Neural cell (in vitro differentiated cells): Measurements from ENCODE around the gene FOXK2. TPM values are rescaled to one million over a fixed set of nuclear protein-coding genes. Genes with fewer than 3 reads are reported as not detected.

Source experiments
- H2AFZ ChIP-seq: fragments of 200-600, 300-800 bp; sonication (generic), shearing (Covaris generic); 2 replicates; pipeline ENCODE4 v1.6.0; 2014; ENCODE audit warnings: low read depth, mild to moderate bottlenecking, antibody characterized with exemption, low read length, moderate library complexity
- H3F3A ChIP-seq: fragments of 200-600 bp; shearing (Covaris generic); 2 replicates; pipeline ENCODE4 v1.6.1; 2016; ENCODE audit warnings: mild to moderate bottlenecking, moderate library complexity, mixed read lengths, antibody characterized with exemption, low read length; ENCODE audit not compliant: insufficient read depth, poor library complexity, severe bottlenecking
- H3K27ac ChIP-seq: fragments of 200-600, 300-800 bp; sonication (generic), shearing (Covaris generic); 2 replicates; pipeline ENCODE4 v1.5.1; 2014; ENCODE audit warnings: mild to moderate bottlenecking, low read length, moderate library complexity
- H3K27me3 ChIP-seq: fragments of 300-800, 200-600 bp; sonication (generic), shearing (Covaris generic); 2 replicates; pipeline ENCODE4 v1.6.0; 2014; ENCODE audit warnings: mild to moderate bottlenecking, low read depth, low read length, moderate library complexity; ENCODE audit not compliant: insufficient read depth
- H3K36me3 ChIP-seq: fragments of 300-800, 200-600 bp; sonication (generic), shearing (Covaris generic); 2 replicates; pipeline ENCODE4 v1.5.1; 2014; ENCODE audit warnings: mild to moderate bottlenecking, antibody characterized with exemption, low read length, moderate library complexity; ENCODE audit not compliant: insufficient read depth
- H3K4me2 ChIP-seq: fragments of 300-800, 200-600 bp; sonication (generic), shearing (Covaris generic); 2 replicates; pipeline ENCODE4 v1.6.0; 2014; ENCODE audit warnings: mild to moderate bottlenecking, low read length
- H3K4me3 ChIP-seq: fragments of 300-800, 200-600 bp; sonication (generic), shearing (Covaris generic); 2 replicates; pipeline ENCODE4 v1.5.1; 2014; ENCODE audit warnings: mild to moderate bottlenecking, low read length, moderate library complexity
- H3K79me2 ChIP-seq: fragments of 200-600 bp; shearing (Covaris generic); replicated peaks from 2 replicates; pipeline ENCODE4 v1.6.0; 2014; ENCODE audit warnings: mild to moderate bottlenecking, low read length, moderate library complexity; ENCODE audit not compliant: insufficient read depth
- H3K9ac ChIP-seq: fragments of 300-800, 200-600 bp; sonication (generic), shearing (Covaris generic); 2 replicates; pipeline ENCODE4 v1.6.1; 2016; ENCODE audit warnings: mild to moderate bottlenecking, low read length, mixed read lengths
- H3K9me2 ChIP-seq: fragments of 200-600 bp; shearing (Covaris generic); 2 replicates; pipeline ENCODE4 v1.6.1; 2016; ENCODE audit warnings: mild to moderate bottlenecking, low read length, mixed read lengths; ENCODE audit not compliant: insufficient read depth
- H3K9me3 ChIP-seq: fragments of 200-600, 300-800 bp; sonication (generic), shearing (Covaris generic); 2 replicates; pipeline ENCODE4 v1.6.1; 2016; ENCODE audit warnings: mild to moderate bottlenecking, mixed run types, low read length, moderate library complexity, mixed read lengths
- H4K20me1 ChIP-seq: fragments of 200-600 bp; shearing (Covaris generic); 2 replicates; pipeline ENCODE4 v1.6.1; 2016; ENCODE audit warnings: mild to moderate bottlenecking, mixed run types; ENCODE audit not compliant: insufficient read depth
- EP300 ChIP-seq: fragments of 450-650 bp; conservative IDR thresholded peaks from 2 replicates; pipeline ENCODE4 v1.6.1; 2014; ENCODE audit warnings: antibody characterized with exemption, mild to moderate bottlenecking, moderate library complexity; ENCODE audit not compliant: poor library complexity, severe bottlenecking
- EZH2 ChIP-seq: fragments of 200-600, 300-800 bp; shearing (Covaris generic), sonication (generic); IDR thresholded peaks from 2 replicates; pipeline ENCODE4 v1.6.1; 2014; ENCODE audit warnings: antibody characterized with exemption, low read length, borderline replicate concordance, mild to moderate bottlenecking; ENCODE audit not compliant: insufficient read depth, poor library complexity, severe bottlenecking
- MXI1 ChIP-seq: fragments of 450-650 bp; conservative IDR thresholded peaks from 2 replicates; pipeline ENCODE4 v1.6.1; 2014; ENCODE audit warnings: antibody characterized with exemption, mild to moderate bottlenecking; ENCODE audit not compliant: poor library complexity, severe bottlenecking
- POLR2AphosphoS5 ChIP-seq: IDR thresholded peaks from 2 replicates; pipeline ENCODE4 v1.6.1; 2012
- RAD21 ChIP-seq: fragments of 450-650 bp; conservative IDR thresholded peaks from 2 replicates; pipeline ENCODE4 v1.6.1; 2014; ENCODE audit warnings: antibody characterized with exemption, mild to moderate bottlenecking, moderate library complexity
- SMC3 ChIP-seq: fragments of 450-650 bp; conservative IDR thresholded peaks from 2 replicates; pipeline ENCODE4 v1.6.1; 2014; ENCODE audit warnings: antibody characterized with exemption, mild to moderate bottlenecking, moderate library complexity; ENCODE audit not compliant: poor library complexity
- TAF1 ChIP-seq: IDR thresholded peaks from 2 replicates; pipeline ENCODE4 v1.6.1; 2012; ENCODE audit warnings: low read depth
- polyA plus RNA-seq: library from polyadenylated mRNA; depleted of rRNA; stranded (reverse); fragments of >200 nt; gene quantifications from 2 replicates; pipeline ENCODE4 v1.2.3, GENCODE V29; 2014
- TF ChIP-seq, protein P1 (sequence below): fragments of 450-650 bp; IDR thresholded peaks from 2 replicates; pipeline ENCODE4 v1.5.1; 2014; ENCODE audit warnings: antibody characterized with exemption, mild to moderate bottlenecking, moderate library complexity; ENCODE audit not compliant: poor library complexity, severe bottlenecking
- TF ChIP-seq, protein P2 (sequence below): IDR thresholded peaks from 2 replicates; pipeline ENCODE4 v1.6.1; 2012; ENCODE audit warnings: borderline replicate concordance

Gene FOXK2
- polyA plus RNA-seq, 1 donor from 2014 or later = 24.4 TPM

DNA sequence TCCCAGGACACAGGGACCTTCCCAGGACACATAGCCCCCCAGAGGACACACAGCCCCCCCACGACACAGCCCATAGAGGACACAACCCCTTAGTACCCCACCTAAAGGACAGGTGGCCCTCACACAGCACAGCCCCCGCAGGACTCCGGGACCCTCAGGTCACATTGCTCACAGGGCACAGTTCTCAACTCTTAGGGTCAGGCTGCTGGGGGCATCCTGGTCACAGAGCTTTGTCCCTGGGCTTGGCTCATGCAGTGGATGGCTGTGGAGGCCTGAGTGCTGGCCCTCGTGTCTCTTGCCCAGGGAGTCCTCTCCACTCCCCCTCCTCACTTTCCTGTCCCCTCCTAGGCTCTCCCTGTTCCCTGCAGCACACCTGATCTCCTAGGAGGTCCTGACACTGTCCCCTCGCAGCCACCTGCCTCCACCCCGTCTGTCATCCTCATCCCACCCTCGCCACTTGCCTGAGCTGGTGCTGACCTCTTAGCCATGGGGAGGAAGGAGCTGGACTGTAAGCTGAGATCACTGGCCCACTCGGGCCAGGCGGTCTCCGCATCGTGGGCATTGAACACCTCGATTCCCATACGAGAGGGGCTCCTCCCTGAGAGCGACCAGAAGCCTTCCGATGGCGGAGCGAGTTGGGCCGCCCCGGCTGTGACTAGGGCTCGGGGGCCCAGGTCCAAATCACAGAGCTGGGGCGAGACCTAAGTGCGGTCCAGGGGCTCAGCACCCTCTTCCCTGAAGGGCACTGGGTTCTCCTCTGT is 130.1 kb downstream of the FOXK2 start:
- H3K36me3 ChIP-seq = no peaks in the 10 kb centered on the region
- H3K27ac ChIP-seq = no peak overlapping the region
- no peaks in the 10 kb centered on the region for H3K27me3 ChIP-seq
- no peak overlapping the region for H2AFZ ChIP-seq
- no peak overlapping the region for H3K9ac ChIP-seq
- TF ChIP-seq, protein P1, sequence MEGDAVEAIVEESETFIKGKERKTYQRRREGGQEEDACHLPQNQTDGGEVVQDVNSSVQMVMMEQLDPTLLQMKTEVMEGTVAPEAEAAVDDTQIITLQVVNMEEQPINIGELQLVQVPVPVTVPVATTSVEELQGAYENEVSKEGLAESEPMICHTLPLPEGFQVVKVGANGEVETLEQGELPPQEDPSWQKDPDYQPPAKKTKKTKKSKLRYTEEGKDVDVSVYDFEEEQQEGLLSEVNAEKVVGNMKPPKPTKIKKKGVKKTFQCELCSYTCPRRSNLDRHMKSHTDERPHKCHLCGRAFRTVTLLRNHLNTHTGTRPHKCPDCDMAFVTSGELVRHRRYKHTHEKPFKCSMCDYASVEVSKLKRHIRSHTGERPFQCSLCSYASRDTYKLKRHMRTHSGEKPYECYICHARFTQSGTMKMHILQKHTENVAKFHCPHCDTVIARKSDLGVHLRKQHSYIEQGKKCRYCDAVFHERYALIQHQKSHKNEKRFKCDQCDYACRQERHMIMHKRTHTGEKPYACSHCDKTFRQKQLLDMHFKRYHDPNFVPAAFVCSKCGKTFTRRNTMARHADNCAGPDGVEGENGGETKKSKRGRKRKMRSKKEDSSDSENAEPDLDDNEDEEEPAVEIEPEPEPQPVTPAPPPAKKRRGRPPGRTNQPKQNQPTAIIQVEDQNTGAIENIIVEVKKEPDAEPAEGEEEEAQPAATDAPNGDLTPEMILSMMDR = no peak
- no peak for TF ChIP-seq TAF1
- peak overlapping the region; percentile 63 for H3K4me3 ChIP-seq
- H4K20me1 ChIP-seq = peaks cover 4% of the 10 kb centered on the region
- no peaks in the 10 kb centered on the region for H3K9me2 ChIP-seq
- peaks cover 29% of the 10 kb centered on the region for H3K79me2 ChIP-seq
- no peaks in the 10 kb centered on the region for H3F3A ChIP-seq
- no peak overlapping the region for H3K4me2 ChIP-seq
- H3K9me3 ChIP-seq = no peaks in the 10 kb centered on the region

DNA sequence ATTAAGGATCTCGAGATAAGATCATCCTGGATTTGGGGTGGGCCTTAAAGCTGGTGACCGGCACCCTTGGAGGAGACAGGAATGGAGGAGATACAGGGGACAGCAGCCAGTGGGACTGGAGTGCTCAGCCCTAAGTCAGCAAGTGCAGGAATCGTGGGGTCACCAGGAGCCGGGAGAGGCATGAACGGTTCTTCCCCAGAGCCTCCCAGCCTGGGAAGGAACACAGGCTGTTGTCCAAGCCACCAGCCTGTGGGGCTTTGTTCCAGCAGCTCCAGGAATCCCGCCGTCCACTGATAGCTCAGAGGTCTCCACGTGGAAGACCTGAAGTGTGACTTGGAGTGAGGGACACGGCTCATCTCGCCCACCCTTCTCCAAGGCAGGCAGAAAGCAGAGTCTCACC is 131.2 kb downstream of the FOXK2 start:
- Histone ChIP-seq H3F3A (no peaks in the 10 kb centered on the region), H3K27ac (no peak overlapping the region), H3K9me3 (no peaks in the 10 kb centered on the region), H2AFZ (no peak overlapping the region), H3K79me2 (peaks cover 21% of the 10 kb centered on the region), H3K36me3 (no peaks in the 10 kb centered on the region), H3K4me3 (no peak overlapping the region), H3K27me3 (no peaks in the 10 kb centered on the region), H3K4me2 (no peak overlapping the region), H4K20me1 (peaks cover 4% of the 10 kb centered on the region), H3K9me2 (no peaks in the 10 kb centered on the region), H3K9ac (no peak overlapping the region)
- TF ChIP-seq, protein P1 = no peak
- TF ChIP-seq EP300 (no peak), TAF1 (no peak), POLR2AphosphoS5 (no peak), MXI1 (no peak)

DNA sequence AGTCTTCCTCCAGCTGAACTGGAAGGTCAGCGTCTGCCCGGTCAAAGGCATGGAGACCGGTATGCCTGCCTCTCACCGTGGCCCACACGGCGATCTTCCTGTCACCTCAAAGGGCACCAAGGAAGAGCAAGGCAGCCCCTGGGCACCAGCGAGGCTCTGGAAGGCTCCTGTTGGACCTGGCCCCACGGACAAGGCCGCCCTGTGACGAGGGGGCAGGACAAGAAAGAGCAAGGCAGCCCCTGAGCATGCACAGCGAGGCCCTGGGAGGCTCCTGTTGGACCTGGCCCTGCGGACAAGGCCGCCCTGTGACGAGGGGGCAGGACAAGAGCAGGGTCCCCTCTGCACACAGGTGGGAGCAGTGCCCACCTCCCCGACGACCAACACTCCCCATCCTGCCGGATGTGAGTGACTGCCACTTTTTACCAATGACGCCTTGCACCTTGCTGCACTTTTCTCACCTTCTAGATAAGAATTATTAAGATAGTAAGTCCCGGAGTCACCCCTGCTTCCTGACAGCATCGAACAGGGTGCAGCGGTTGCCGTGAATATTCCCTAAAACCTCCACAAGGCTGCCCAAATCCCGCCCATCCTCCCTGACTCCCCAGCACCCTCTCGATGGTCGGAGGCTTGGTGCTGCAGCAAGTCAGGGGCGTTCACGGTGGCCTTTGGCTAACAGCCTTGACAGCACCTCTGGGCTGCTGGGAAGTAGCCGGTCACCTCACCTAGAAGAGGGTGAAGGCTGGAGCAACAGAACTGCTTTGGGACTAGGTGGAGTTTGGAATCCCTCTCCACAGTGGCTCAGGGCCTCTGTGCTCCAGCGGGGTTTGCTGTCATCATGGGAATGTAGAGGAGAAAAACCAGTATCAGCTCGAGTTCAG is 134.4 kb downstream of the FOXK2 start:
- no peak for TF ChIP-seq SMC3
- TF ChIP-seq EZH2 = no peak
- TF ChIP-seq MXI1 = no peak
- no peak for TF ChIP-seq POLR2AphosphoS5
- TF ChIP-seq TAF1 = no peak
- TF ChIP-seq, protein P2, sequence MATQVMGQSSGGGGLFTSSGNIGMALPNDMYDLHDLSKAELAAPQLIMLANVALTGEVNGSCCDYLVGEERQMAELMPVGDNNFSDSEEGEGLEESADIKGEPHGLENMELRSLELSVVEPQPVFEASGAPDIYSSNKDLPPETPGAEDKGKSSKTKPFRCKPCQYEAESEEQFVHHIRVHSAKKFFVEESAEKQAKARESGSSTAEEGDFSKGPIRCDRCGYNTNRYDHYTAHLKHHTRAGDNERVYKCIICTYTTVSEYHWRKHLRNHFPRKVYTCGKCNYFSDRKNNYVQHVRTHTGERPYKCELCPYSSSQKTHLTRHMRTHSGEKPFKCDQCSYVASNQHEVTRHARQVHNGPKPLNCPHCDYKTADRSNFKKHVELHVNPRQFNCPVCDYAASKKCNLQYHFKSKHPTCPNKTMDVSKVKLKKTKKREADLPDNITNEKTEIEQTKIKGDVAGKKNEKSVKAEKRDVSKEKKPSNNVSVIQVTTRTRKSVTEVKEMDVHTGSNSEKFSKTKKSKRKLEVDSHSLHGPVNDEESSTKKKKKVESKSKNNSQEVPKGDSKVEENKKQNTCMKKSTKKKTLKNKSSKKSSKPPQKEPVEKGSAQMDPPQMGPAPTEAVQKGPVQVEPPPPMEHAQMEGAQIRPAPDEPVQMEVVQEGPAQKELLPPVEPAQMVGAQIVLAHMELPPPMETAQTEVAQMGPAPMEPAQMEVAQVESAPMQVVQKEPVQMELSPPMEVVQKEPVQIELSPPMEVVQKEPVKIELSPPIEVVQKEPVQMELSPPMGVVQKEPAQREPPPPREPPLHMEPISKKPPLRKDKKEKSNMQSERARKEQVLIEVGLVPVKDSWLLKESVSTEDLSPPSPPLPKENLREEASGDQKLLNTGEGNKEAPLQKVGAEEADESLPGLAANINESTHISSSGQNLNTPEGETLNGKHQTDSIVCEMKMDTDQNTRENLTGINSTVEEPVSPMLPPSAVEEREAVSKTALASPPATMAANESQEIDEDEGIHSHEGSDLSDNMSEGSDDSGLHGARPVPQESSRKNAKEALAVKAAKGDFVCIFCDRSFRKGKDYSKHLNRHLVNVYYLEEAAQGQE = no peak
- no peak for TF ChIP-seq RAD21
- no peak for TF ChIP-seq EP300
- TF ChIP-seq, protein P1 = no peak
- Histone ChIP-seq H3K9ac (no peak overlapping the region), H3K4me3 (no peak overlapping the region), H3K27ac (no peak overlapping the region), H3F3A (no peaks in the 10 kb centered on the region), H3K9me3 (no peaks in the 10 kb centered on the region), H3K79me2 (no peaks in the 10 kb centered on the region), H2AFZ (no peak overlapping the region), H3K36me3 (no peaks in the 10 kb centered on the region), H3K4me2 (no peak overlapping the region), H3K9me2 (no peaks in the 10 kb centered on the region), H4K20me1 (no peaks in the 10 kb centered on the region), H3K27me3 (no peaks in the 10 kb centered on the region)
